Germinal center (tissue), 1 donor: ENCODE results near the gene TH.
A peak's percentile ranks its signal among the peaks of the same experiment; 100 is the strongest.

Experiments used
- DNase-seq: peaks from one replicate; pipeline ENCODE4 v3.0.0; 2012; ENCODE audit warnings: mixed read lengths, low spot score

TH gene

DNA sequence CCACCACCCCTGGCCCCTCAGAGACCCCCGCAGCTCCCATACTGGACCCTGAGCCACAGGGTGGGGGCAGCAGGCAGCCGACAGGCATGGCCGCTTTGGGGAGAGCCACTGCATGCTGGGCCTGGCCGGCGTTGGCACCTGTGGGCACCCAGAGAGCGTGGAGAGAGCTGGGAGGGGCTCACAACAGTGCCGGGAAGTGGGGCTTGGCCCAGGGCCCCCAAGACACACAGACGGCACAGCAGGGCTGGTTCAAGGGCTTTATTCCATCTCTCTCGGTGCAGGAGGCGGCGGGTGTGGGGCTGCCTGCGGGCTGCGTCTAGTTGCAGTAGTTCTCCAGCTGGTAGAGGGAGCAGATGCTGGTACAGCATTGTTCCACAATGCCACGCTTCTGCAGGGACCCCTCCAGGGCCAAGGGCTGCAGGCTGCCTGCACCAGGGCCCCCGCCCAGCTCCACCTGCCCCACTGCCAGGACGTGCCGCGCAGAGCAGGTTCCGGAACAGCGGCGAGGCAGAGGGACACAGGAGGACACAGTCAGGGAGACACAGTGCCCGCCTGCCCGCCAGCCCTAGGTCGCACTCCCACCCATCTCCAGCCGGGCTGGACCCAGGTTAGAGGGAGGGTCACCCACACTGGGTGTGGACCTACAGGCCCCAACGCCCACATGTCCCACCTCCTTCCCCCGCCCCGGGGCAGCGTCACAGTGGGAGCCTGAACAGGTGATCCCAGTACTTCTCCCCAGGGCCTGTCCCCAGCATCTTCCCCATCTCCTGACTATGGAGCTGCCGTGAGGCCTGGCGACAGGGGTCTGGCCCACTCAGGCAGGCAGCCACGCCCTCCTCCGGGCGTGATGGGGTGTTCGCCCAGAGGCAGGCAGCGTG, 11.8 kb downstream of the TH start:
- DNase-seq = no peak

GRCh38 chr11:2158966-2159365, 12.6 kb downstream of the TH start:
- no peak for DNase-seq

- no peak for DNase-seq
Observed at GRCh38 chr11:2158296-2158737, 13.3 kb downstream of the TH start.

GRCh38 chr11:2157294-2158040, 14.1 kb downstream of the TH start:
- DNase-seq = no peak

DNA sequence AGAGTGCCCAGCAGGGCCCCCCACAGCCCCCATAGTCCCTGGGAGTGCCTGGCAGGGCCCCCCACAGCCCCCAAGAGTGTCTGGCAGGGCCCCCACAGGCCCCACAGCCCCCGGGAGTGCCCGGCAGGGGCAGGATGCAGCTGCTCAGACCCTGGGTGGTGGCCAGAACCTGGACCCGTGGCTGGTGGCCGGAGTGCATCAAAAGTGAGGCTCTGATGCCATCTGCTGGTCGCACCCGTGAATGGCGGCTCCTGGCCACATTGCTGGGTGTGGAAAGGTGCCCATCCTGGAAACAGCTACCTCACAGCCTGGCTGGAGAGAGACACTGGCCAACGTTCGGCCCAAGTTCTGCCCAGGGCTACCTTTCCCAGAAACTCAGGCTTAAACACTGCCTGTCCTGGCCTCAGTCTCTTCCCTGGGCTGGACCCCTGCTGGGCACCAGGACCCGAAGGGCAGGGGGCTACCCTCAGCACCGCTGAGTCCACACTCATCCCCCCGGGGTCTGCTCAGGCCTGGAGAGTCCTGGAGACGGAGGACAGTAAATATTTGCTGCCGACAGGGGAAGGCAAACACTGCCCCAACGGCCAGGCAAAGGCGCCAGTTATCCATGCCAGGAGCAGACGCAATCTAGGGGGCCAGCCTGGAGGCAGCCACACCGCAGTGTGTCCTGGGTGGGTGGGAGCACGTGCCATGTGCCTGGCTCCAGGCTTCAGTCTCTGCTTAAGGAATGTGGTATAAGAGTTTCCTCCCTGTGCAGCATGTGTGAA, 15.0 kb downstream of the TH start:
- DNase-seq = peak; percentile 67

DNA sequence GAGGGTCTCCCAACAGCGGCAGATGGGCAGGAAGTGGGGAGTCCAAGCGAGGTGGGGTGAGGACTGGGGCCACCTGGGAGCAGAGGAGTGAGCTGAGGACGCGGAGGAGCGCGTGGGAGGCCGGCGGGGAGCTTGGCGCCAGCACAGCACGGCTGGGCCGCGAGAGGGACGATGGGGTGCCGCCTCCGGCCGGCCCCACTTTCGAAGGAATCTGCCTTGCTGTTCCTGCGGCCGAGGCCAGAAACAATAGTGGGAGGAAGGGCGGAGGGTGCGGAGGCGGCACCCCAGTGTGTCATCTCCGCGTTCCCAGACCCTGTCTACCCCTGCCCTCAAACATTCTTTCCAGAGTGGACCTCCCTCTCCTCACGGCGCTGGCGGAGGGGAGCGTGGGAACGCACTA, 16.1 kb downstream of the TH start:
- no peak for DNase-seq

- no peak for DNase-seq
Observed at GRCh38 chr11:2154889-2155288, 16.7 kb downstream of the TH start.

GRCh38 chr11:2154195-2154585, 17.4 kb downstream of the TH start:
- no peak for DNase-seq

DNA sequence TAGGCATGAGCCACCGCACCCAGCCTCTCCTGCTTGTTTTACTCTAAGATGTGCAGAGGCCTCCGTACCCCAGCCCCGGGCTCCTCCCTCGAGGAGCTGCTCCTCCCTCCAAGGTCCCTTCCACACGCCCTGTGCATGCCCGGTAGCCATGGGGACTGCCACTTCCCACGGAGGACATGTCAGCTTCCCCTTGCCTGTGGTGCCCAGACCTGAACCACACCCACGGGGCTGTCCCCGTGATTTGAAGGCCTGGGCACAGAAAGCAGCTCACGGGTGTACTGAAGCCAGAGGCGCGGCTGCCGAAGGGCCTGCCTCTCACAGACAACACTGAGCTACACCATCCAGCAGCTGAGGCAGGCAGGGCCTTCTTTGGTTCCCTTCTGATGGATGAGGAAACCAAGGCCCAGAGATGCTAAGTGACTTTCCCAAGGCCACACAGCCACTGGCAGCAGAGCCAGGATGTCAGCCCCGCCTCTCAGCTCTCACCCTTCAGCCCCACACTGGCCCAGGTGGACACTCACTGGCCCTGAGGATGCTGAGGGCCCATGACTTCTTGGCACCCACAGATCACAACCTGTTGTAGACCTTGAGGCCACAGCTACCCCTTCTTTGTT, 17.9 kb downstream of the TH start:
- no peak for DNase-seq

DNA sequence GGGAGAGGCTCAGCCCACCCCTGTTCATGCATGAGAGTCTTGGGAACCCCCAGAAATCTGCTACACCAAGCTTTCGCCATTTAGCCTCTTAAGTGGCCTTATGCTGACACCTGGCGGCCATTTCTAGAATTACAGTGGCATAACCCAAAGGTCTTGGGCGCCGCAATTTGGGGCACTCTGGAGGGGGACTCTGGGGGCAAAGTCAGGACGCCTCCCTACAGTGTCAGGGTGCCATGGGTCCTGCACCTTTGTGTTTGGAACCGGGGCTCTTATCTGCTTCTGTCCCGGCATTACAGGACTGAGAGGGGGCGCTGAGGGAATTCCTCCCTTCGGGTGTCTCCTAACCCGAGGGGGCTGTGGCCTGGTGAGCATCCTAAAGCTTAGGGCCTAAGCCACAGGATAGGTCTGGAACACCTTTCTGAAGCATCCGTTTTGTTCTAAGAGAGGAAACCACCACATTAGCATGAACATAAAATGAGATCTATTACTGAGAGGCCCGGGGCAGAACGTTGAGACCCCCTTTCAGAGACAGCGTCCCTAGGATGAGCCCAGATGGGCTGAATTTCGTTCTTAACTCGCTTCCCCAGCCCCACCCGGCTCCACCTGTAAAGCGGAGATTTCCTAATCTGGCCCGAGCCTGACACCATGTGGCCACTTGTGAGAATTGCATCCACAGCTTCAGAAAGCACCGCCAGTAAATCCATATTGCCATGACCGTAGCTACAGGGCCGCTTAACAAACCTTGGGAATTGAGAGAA, 19.9 kb downstream of the TH start:
- peak; percentile 87 for DNase-seq

DNA sequence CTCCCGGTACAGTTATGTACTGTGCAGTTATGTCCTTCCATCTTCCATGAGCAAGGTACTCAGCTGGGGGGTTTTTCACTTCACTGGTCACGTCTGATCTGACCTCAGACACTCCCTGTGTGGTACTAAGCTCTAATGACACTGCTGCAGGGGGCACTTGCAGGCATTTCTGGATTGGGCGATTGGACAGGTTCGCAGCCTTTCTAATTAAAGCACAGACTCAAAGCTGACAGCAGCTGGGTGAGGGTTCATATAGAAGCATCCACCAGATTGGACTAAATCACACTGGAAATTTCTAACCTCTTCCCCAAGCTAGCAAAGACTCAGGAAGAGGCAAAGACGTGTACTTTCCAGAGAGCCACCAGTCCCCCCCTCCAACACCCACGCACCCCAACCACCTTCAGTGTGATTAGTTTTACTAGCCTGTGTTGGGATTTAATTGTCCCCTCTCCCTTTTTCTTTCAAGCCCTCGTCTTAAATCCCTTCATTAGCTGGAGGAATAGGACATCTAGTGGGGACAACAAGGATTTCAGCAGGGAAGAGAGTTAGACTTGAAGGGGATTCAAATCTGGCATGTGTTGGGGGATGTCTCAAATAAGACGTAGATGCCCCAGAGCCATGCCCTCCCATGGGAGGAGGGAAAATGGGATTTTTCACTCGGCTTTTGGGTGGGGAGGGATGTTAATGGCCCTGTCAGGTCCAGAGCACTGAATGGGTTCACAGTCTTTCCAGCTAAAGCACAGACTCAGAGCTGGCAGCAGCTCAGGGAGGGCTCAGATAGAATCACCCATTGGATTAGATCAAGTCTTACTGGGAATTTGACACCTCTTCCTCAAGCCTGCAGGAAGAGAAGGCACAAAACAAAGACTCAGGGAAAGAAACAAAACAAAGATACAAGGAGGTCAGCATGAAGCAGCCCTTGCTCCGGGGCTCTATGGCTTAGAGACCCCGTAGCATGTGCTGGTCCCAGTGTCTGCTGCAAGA, 21.5 kb downstream of the TH start:
- no peak for DNase-seq

DNA sequence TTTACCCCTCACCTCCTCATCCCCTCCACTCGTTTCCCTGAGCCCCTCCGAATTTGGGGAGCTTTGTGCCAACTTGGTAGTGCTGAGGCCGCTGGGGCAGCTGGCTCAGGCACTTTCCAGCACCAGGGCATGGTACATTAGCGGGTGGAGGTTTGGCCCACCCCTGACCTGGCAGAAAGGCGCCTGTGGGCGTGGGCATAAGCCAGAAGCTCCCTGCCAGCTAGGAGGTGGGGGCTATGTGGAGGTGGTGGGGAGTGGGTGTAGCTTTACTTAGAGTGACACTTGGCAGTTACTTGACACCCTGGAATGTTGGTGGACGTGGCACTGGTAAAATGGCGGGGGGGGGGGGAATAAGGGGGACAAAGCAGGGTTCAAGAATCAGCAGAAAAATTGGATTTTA, 22.2 kb downstream of the TH start:
- DNase-seq = no peak

- DNase-seq = no peak
Observed at GRCh38 chr11:2148595-2148994, 23.0 kb downstream of the TH start.

DNA sequence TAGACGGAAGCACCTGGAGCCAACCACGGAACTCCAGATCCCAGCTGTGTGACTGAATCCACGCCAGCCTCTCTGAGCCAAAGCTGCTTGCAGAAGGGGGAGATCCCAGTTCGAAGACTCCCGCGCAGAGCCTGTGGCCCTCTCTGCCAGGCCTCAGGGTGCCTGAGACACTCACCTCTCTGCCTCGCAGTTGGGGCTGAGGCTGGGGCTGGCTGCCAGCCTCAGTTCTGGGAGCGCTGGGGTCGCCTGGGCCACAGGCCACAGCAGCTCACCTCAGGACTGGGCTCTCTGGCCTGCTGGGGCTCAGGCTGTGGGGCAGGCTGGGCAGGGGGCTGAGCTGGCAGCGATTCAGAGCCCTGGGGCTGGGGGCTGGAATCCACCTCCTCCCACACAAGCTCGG, 24.2 kb downstream of the TH start:
- no peak for DNase-seq

DNA sequence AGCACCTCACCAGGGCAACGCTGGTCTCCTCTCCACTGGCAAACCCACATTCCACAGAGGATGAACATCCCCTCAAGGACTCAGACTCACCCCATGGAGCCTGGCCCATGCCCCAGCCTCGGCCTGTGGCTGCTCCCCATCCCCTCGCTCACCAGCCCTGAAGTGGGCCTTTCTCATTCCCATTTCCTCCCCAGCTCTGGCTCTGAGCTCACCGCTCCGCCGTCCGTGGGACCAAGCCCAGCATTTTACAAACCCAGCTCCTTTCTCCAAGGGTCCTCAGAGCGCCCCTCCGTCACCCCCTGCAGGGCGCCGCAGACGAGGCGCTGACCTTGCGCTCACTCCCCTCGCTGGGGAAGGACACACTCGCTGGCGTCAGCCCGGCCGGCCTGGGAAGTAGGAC, 25.6 kb downstream of the TH start:
- no peak for DNase-seq

GRCh38 chr11:2144544-2145248, 26.9 kb downstream of the TH start:
- no peak for DNase-seq

DNA sequence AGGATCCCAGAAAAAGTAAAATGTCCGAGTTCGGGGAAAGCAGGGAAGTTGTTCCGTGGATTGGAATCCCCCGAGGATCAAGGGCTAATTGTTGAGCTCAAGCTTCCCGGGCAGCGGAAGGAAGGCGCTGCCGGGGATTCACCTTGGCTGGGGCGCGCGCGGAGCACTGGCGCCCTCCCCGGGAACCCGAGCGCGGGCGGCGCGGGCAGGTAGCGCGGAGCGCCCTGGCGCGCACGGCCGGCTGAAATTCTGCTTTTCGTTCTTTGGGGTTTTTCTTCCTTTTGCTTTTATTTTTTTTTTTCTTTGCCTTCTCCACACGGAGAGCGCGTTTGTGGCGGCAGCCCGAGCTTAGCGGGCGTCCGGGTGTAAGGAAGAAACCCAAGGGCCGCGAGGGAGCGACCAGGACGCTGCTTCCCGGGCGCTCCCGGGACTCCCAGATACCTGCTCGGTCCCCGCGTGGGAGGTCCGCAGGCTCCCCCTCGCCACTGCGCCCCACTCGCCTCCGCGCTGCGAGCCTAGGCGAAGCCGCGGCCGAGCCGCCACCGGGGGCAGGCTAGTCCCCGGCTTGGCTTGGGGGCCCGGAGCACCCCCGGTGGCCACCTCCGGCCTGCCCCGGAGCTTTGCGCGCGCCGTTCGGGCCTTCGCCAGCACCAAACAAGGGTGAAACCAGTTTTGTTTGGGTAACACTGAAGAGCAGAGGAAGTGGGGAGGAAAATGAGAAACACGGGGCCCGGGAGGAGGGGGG, 27.6 kb downstream of the TH start:
- DNase-seq = no peak

- no peak for DNase-seq
Observed at GRCh38 chr11:2143477-2143798, 28.2 kb downstream of the TH start.

GRCh38 chr11:2142762-2143202, 28.8 kb downstream of the TH start:
- DNase-seq = no peak
